ENCODE results near the gene ZIC5.
A peak's percentile ranks its signal among the peaks of the same experiment; 100 is the strongest.

The ZIC5 gene

DNA sequence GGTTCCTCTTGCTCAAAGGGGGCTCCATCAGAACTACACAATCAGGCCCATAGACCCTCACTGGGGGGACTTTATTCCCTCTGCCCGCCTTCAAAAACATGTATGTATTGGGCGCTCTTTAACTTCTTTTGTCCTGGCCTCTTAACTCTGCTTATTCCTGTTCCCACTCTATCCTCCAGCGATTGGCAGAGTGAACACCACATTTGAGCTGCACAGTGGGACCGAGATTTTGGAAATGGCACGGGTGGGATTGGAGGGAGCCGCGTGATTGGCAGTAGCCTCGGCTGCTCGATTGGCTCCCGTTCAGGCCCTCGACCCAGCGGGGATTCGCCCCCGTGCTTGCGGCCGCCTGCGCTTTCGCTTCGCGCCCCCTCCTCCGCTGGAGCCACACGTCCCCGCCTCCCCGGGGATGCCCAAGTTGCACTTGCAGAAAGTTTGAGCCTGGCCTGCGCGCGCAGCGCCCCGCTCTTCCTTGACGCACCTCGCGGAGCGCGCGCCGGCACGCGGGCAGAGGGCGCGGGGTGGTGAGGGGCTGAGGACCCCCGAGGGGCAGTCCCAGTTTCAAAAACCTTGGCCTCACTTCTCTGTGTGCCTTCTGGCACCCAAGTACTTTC, at the start of gene ZIC5:
Gene ZIC5 (minus strand): TSS at position 192 of the 614 bp plus-strand sequence. CDS start 164 bp downstream, at position 28.
- DNase-seq: peak; percentile 59

- no peak for DNase-seq
These were observed 48.3 kb upstream of the ZIC5 start for GRCh38 chr13:100019780-100020356.

DNA sequence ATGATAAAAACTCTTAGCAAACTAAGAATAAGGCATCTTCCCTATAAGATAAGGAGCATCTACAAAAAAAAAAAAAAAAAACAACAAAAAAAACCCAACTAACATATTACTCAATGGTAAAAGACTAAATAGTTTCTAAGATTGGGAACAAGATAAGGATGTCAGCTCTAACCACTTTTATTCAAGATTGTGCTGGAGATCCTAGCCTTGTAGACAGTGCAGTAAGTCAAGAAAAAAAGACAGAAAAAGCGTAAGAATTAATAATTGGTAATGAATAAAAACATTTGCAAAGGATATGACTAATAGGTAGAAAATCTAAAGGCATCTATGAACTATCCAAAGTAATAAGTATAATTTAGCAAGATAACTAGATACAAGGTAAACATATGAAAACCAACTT, 43.1 kb upstream of the ZIC5 start:
- no peak for DNase-seq

DNA sequence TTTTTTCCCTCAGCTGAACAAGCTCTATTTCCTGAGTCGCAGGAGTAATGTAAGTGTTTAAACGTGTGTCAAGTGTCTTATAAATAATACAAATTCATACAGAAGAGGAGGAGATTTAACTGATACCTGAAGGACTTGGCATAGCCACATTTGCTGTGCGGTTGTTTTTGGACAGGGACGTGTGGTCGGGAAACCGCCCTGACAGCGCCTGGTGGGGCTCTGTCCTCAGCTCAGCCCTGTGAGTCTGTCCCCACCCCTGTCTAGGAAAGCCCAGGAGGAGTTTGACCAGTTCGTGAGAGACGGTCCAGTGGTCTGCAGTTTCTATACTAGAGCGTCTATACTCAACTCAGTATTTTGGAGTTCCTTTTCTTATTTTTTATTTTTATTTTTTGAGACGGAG, 26.7 kb upstream of the ZIC5 start:
- DNase-seq: no peak

DNA sequence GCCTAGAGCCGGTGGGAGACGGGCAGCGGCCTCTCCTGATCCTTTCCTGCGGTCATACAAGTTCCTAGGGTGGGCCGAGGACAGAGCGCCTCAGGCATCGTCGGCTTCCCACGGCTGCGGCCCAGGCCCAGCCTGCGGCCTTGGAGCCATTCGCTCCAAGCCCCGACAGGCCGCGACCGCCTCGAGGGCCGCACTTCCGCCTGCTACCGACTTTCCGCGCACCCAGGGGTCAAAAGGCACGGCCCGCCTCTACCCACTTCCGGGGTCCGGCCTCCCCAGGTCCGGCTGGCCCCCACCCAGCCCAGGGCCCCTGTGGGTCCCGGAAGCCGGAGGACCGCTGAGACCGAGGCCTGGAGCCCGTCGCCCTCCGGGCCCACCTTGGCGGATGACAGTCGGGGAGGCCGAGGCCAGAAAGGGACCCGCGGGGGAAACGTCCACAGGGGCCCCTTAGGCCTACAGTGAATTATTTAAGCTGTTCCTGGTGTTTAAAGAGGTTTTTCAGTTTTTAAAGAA, 26.2 kb upstream of the ZIC5 start:
- DNase-seq: no peak

GRCh38 chr13:99996381-99996973, 24.9 kb upstream of the ZIC5 start:
- peak; percentile 97 for DNase-seq

DNA sequence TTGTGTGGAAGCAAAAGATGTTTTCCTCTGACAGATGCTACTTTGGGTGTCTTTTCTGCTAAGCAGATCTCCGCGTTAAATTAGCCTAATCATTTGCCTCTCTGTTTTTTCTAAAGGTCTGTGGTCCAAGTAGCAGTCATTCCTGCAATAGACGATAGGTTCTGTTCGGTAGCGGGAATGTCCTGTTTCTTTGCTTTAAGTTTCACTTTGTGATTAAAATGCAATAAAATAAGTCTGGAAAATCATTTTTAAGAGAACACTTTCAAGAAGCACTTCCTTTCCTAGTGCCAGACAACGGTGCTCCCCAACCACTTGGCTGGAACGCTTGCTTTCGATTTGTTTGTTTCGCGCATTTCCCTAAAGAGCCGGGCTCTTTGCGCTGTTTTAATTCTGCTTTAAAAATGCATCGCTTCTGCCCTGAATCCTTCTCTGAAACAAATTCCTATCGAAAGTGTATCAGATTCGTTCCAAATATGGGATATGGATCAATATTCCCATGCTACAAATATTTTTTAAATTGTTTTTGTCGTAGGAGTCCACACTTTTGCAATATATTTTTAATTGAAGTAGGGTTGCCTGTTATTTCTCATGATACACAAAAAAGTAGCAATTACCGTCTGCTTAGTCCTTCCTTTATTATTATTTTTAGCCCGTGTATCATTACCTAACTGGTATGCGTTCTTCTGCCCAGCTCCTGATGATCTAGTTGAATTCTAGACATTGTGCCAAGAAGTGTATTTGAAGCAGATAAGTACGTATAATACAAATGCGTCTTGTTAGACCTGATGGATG, 24.2 kb upstream of the ZIC5 start:
- peak; percentile 82 for DNase-seq

GRCh38 chr13:99995104-99995588, 23.6 kb upstream of the ZIC5 start:
- DNase-seq: no peak

DNA sequence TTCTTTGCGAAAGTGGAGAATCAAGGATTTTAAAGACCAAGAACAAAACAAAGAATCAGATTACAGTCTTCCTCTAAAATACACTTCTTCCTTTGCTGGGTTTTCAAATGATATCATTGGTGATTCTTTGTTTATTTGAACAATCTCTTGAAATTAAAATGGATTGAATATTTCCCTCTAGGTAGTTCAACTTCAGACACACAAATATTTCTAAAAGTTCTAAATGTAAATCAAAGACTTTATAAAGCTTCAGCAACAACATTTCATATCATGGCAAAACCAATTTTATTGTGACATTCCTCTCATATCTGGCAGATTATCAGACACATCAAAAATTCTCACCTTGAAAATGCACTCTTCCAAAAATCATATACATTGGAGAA, 23.1 kb upstream of the ZIC5 start:
- DNase-seq: no peak

DNA sequence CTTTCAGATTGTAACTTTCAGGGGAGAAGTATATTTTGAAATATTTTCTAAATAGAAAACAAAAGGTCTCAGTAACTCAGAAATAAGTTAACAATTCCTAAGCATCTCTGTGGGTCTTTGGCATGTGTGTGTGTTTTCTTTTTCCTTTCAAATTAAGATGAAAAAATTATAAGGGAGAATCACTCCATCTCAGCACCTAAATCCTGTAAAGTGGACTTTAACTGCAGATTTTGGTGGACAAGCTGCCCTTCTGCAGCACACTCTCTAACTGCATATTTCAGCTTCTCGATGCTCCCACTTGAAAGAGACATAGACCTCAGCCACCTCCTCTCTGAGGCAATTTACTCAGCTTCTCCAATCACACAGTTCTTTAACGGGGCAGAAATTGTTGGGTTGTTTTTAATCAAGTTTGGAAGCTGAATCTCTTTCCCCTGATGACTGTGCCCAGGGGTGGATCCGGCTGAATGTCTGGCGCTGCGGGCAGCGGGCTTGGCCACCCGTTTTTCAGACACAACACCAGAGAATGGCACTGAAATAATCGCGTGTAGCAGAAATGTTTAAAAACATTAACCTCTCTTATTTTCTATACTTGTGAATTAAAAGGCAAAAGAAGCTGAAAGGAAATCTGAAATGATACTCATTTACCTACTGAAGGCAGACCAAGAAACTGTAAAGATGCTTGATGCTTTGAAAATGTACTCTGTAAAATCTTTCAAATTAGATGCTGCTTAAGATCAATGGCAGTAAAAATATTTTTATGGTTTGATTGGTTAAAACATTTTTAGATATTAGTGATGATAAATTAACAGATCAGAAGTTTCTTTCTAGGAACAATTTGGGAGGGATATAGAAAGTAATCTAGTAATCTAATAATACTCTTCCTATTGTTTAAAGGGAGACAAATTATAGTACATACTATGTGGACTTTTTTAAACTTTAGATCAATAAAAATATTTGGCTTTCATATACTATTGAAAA, 22.4 kb upstream of the ZIC5 start:
- no peak for DNase-seq

DNA sequence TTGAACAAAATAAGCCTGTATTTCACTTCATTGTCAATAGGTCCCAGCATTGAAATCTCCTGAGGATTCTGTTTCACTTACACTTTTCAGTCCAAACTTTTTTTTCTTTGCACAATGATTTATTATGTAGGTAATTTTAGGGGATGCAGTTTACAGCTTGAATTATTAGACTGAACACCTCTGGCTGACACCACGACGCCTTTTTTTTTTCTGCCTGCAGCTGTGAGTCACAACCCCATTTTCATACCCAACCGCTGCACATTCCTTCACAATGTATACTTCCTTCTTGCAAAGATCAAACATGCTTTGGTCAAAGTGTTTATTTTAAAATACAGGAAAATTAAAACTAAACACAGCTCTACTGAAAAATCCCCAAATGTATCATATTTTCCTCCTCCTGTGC, 21.4 kb upstream of the ZIC5 start:
- no peak for DNase-seq

DNA sequence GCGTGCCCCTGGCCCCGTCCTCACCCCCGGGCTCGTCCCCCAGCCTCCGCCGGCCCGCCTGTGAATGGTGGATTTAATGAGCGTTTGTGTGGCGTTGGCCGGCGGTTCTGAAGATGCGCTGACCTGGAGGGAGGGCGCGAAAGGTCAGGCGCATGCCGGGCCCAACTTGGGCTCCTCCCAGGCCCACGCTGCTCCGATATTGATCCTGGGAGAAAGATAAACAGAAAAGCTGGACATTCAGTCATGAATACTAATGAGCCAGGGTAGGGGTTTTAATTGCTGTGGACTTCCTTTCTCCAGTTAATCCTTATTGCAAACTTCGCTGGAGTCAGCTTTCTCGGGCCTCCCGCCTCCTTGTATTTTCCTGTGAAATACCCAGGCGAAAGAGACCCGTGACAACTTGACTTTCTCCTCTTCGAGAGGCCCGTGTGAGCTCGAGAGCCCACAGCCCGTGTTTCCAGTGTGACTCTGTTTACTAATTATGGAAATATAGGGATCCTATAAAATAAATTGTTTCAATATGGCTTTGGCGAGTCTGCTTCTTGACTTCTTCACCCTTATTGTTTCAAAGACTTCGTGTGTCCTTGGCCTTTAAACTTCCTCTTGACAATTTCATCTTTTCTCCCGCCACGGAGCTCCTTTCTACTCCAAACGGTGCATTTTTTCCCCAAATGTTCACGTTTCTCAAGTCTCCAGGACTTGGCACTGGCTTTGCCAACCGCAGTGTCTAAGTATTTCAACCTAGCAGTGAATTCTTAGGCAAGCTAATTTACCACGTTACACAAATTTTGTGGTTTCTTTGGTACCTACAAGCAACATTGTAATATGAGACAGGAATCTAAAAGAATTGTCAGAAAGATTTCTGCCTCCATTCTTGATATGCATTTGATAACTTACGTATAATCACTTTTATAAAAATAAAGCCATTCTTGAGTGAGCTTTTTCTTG, 20.5 kb upstream of the ZIC5 start:
- no peak for DNase-seq

DNA sequence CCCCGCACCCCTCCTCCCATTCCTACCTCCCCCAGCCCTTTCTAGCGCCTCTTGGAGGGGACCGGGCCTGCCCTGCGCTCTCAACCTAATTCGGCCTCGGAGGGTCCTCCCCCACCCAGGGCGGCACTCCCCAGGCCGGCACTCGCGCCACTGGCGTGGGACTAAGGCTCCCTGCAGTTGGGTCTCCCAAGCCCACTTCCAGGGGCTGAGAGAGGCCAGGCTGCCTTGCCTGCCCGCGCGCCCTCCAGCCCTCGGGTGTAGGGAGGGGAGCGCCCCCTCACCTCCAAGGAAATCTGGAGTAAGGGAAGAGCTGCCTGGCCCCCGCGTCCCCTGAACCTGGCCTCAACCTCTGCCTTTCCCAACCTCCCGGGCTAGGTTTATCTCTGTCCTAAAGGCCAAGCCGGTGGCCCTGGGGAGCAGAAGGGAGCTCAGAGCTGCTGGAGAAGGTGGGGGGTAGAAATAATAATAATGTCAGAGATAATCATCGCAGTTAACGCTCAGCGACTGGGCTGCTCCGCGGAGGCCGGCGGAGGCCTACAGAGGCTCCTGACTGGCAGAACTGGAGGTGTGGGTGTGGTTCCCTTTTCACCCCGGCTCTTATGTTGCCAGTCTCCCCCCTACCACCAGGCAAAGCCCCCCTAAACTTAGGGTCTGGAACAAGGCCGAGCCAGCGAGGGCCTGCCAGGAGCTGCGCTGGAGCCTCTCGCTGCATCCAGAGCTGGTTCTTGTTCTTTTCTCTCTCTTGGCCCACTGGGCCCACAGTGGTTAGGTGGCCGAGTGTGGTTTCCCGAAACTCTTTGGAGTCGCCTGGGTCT, 19.7 kb upstream of the ZIC5 start:
- DNase-seq: no peak

DNA sequence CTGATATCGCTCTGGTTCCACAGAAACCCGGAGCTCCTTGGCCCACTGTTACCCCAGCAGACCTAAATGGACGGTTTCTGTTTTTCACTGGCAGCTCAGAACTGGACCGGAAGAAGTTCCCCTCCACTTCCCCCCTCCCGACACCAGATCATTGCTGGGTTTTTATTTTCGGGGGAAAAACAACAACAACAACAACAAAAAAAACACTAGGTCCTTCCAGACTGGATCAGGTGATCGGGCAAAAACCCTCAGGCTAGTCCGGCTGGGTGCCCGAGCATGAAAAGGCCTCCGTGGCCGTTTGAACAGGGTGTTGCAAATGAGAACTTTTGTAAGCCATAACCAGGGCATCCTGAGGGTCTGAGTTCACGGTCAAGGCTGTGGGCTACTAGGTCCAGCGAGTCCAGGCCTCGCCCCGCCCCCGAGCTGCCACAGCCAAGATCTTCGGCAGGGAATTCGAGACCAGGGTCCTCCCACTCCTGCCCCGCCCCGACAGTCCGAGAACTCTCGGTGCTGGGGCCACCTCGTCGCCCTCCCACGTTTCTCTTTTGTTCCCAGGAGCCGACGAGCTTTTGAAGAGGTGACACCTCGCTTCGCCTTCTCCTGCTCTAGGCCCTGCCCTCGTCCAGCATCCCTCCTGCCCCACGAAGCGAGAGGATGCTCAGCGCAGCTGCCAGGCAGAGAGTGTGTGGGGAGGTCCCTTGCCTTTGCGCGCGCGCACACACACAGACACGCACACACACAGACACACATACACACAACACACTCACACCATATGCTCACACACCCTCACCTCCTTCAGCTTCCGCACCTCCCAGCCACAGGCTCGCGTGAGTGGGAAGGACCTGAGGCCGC, 18.8 kb upstream of the ZIC5 start:
- DNase-seq: no peak

DNA sequence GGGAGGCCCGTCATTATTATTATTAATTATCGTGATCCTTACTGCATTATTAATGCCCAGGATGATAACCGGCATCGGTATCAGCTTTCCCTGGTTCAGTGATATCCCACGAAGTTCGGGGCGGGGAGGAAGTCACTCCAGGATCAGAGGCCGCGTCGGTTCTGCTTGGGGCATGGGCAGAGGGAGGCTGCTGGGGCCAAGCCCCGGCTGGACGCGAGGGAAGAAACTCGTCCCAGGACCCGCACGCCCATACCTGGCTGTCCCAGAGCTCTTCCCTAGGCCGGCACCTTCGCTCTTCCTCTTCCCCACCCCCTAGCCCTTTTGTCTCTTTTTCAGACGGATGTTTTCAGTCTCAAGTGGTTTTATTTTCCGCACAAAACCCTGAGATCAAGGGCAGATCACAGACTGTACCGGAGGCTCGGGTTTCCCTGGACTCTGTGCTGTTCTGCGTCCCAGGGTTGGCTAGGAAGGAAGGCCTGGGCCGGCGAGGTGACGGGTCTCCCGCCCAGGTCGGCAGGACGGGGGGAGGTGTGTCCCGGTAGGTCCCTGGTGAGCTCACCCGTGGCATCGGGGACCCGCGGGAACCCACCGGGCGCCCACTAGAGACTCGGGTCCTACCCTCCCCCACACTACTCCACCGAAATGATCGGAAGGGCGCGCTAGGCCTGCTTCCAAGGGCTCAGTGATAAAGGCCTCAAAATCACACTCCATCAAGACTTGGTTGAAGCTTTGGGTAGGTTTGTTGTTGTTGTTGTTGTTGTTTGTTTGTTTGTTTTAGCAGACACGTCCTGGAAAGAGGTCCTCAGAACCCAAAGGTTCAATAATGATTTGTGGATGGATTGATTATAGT, 17.9 kb upstream of the ZIC5 start:
- no peak for DNase-seq

GRCh38 chr13:99988529-99989275, 17.1 kb upstream of the ZIC5 start:
- no peak for DNase-seq
